ENCODE measurements around the gene SDF4.
A peak's percentile ranks its signal among the peaks of the same experiment; 100 is the strongest.
"Not testable (repeated sequence)": the region's sequence is repeated elsewhere in the genome, so short reads cannot be mapped to it uniquely, and the experiment has no call there.

The SDF4 gene

DNA sequence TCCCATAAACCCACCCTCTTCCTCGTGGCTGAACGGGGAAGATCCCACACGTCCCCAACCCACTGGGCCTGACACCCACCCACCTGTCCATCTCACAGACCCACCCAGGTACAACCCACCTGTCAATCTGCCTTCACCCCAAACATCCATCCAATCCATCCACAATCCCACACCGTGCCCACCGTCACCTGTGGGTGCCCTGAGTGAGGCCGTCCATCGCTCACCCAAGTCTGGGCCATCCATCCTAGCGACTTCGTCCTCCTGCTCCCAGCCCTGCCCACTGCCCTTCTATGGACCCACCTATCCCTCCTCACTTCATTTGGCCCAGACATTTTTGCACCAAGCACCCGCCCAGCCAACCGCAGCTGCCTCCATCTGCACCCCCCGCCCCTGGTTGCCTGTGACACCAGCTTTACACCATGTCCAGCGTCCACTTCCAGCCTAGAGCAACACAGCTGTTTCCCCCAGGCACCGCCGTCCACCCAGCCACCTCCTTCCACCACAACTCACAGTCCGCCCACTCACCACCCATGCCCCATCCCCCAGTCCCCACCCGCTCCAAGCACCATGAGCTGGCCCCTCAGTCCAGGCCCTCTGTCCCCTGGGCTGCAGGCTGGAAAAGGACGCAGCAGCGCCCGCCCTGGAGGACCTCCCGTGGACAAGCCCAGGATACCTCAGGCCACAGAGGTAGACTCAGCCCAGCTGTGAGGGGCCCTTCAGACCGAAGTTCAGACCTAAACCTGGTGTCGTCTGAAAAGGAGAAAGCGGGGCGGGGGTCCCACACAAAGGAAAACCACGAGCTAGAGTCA lies 50.5 kb downstream of the SDF4 start:
- no peak overlapping the region for H3K4me3 Mint-ChIP-seq
- peaks cover 3% of the 10 kb centered on the region for H3K36me3 Mint-ChIP-seq (ENCODE audit: low read depth)
- H3K4me1 Mint-ChIP-seq (ENCODE audit: low read depth), result peaks cover 4% of the 10 kb centered on the region
- no peaks in the 10 kb centered on the region for H3K9me3 Mint-ChIP-seq
- H3K27me3 Mint-ChIP-seq (ENCODE audit: low read depth), result peaks cover 10% of the 10 kb centered on the region
- H3K27ac Mint-ChIP-seq, result no peak overlapping the region

DNA sequence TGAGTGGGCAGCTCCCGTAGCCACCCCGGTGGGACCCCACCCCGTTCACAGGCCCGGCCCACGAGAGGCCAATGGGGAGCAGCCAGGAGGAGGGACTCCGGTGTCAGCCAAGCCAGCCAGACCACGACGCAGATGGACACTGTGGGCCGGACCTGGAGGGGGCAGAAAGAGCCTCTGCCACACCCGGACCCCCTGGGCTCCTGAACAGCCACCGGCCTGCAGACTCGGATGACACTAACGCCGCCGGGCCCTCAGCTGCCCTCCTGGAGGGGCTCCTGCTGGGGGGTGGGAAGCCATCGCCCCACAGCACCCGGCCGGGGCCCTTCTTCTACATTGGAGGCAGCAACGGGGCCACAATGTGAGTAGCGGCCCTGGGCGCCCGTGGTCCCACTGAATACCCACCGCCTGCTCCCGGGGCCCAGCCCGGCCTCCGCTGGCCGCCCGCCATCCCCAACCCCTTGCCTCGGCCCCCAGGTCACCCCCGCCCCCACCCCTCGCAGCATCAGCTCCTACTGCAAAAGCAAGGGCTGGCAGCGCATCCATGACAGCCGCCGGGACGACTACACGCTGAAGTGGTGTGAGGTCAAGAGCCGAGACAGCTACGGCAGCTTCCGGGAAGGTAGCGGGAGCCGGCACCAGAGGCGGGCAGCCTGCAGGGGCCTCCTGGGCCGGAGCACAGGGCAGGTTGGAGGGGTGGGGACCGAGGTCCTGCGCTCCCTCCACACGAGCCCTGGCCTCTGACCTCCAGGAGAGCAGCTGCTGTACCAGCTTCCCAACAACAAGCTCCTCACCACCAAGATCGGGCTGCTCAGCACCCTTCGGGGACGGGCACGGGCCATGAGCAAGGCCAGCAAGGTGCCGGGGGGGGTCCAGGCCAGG lies 51.6 kb downstream of the SDF4 start:
- H3K4me3 Mint-ChIP-seq, result no peak overlapping the region
- peaks cover 9% of the 10 kb centered on the region for H3K27me3 Mint-ChIP-seq (ENCODE audit: low read depth)
- H3K4me1 Mint-ChIP-seq (ENCODE audit: low read depth), result peaks cover 4% of the 10 kb centered on the region
- H3K36me3 Mint-ChIP-seq (ENCODE audit: low read depth), result no peaks in the 10 kb centered on the region
- no peak overlapping the region for H3K27ac Mint-ChIP-seq
- H3K9me3 Mint-ChIP-seq, result no peaks in the 10 kb centered on the region

DNA sequence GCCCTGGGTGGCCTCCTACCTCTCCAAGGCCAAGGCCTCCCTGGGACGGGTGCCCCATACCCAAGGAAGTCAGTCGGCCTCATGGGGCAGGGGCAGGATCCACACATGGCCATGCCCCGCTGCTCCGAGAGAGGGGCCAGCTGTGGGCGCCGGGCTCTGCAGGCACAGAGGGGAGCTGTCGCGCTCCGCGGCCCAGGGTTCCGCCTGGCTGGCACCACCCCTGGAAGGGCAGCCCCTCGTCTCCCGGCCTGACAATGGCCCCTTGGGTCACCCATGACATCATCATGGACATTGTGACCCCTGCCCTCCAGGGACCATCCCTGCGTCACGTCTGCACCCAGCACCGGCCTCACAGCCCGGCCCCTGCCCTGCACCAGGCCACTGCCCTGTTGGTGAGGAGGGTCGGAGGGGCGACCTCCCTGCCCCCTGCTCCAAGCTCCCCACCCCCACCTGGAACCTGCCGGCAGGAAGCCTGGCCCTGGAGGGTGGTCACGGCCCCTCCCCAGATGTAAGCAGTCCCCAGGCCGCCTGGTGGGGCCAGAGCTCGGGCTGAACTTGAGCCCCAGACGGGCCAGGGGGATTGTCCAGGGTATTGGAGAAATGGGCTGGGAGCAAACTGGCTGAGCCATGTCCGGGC lies 52.3 kb downstream of the SDF4 start:
- no peaks in the 10 kb centered on the region for H3K9me3 Mint-ChIP-seq
- no peak overlapping the region for H3K4me3 Mint-ChIP-seq
- peaks cover 9% of the 10 kb centered on the region for H3K27me3 Mint-ChIP-seq (ENCODE audit: low read depth)
- peaks cover 4% of the 10 kb centered on the region for H3K4me1 Mint-ChIP-seq (ENCODE audit: low read depth)
- no peaks in the 10 kb centered on the region for H3K36me3 Mint-ChIP-seq (ENCODE audit: low read depth)
- no peak overlapping the region for H3K27ac Mint-ChIP-seq

GRCh38 chr1:1178794-1179331 lies 52.9 kb downstream of the SDF4 start:
- H3K36me3 Mint-ChIP-seq (ENCODE audit: low read depth), result no peaks in the 10 kb centered on the region
- no peak overlapping the region for H3K4me3 Mint-ChIP-seq
- peaks cover 4% of the 10 kb centered on the region for H3K4me1 Mint-ChIP-seq (ENCODE audit: low read depth)
- H3K27me3 Mint-ChIP-seq (ENCODE audit: low read depth), result peaks cover 9% of the 10 kb centered on the region
- no peak overlapping the region for H3K27ac Mint-ChIP-seq
- no peaks in the 10 kb centered on the region for H3K9me3 Mint-ChIP-seq

GRCh38 chr1:1177452-1178206 lies 54.2 kb downstream of the SDF4 start:
- Mint-ChIP-seq H3K4me3 (no peak overlapping the region), H3K4me1 (ENCODE audit: low read depth) (peaks cover 7% of the 10 kb centered on the region), H3K27me3 (ENCODE audit: low read depth) (peaks cover 9% of the 10 kb centered on the region), H3K9me3 (no peaks in the 10 kb centered on the region), H3K36me3 (ENCODE audit: low read depth) (no peaks in the 10 kb centered on the region), H3K27ac (no peak overlapping the region)

DNA sequence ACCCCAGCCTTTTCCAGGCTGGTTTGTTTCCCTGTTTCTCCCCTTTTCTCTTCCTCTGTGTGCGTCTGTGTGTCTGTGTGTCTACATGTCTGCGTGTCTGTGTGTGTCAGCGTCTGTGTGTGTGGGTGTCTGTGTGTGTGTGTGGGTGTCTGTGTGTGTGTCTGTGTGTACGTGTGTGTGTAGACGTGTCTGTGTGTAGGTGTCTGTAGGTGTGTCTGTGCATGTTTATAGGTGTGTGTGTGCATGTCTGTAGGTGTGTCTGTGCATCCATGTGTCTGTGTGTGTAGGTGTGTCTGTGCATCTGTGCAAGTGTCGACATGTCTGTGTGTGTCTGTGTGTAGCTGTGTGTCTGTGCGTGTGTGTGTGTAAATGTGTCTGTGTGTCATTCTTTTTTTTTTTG lies 54.9 kb downstream of the SDF4 start:
- no peaks in the 10 kb centered on the region for H3K36me3 Mint-ChIP-seq (ENCODE audit: low read depth)
- H3K4me1 Mint-ChIP-seq (ENCODE audit: low read depth), result peaks cover 11% of the 10 kb centered on the region
- H3K4me3 Mint-ChIP-seq, result peak overlapping the region; percentile 2
- peaks cover 9% of the 10 kb centered on the region for H3K27me3 Mint-ChIP-seq (ENCODE audit: low read depth)
- H3K27ac Mint-ChIP-seq, result peak overlapping the region; percentile 7
- H3K9me3 Mint-ChIP-seq, result no peaks in the 10 kb centered on the region

GRCh38 chr1:1176063-1176761 lies 55.6 kb downstream of the SDF4 start:
- peaks cover 12% of the 10 kb centered on the region for H3K4me1 Mint-ChIP-seq (ENCODE audit: low read depth)
- H3K36me3 Mint-ChIP-seq (ENCODE audit: low read depth); H3K27ac Mint-ChIP-seq; H3K9me3 Mint-ChIP-seq; H3K4me3 Mint-ChIP-seq; H3K27me3 Mint-ChIP-seq (ENCODE audit: low read depth): not testable (repeated sequence)

DNA sequence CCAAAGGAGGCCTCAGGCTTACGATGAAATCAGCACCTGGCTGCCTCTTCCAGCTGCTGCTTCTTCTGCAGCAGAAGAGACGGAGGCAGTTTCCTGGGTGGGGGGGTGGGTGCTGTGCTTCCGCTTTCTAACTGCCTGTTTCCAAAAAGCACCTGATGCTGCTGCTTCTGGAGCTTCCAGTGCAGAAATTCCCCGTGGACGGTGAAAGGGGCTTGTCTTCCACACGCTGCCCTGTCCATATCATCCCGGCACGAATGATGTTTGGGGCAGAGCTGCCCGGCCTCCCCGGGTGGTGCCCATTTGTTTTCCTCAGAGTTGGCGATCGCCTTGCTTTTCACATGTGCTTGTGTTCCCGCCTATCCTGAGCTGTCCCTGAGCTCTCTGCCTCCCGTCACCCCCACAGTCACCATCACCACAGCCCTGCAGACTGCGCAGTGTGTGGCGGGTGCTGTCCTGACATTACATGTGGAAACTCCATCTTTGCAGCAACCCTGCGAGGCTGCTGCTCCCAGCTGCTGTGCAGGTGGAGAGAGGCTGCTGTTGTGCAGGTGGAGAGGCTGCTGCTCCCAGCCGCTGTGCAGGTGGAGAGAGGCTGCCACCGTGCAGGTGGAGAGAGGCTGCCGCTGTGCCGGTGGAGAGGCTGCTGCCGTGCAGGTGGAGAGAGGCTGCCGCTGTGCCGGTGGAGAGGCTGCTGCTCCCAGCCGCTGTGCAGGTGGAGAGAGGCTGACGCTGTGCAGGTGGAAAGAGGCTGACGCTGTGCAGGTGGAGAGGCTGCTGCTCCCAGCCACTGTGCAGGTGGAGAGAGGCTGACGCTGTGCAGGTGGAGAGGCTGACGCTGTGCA lies 56.4 kb downstream of the SDF4 start:
- Mint-ChIP-seq H3K27me3 (ENCODE audit: low read depth) (peaks cover 9% of the 10 kb centered on the region), H3K4me3 (no peak overlapping the region), H3K9me3 (no peaks in the 10 kb centered on the region), H3K27ac (no peak overlapping the region), H3K4me1 (ENCODE audit: low read depth) (peaks cover 12% of the 10 kb centered on the region), H3K36me3 (ENCODE audit: low read depth) (no peaks in the 10 kb centered on the region)

DNA sequence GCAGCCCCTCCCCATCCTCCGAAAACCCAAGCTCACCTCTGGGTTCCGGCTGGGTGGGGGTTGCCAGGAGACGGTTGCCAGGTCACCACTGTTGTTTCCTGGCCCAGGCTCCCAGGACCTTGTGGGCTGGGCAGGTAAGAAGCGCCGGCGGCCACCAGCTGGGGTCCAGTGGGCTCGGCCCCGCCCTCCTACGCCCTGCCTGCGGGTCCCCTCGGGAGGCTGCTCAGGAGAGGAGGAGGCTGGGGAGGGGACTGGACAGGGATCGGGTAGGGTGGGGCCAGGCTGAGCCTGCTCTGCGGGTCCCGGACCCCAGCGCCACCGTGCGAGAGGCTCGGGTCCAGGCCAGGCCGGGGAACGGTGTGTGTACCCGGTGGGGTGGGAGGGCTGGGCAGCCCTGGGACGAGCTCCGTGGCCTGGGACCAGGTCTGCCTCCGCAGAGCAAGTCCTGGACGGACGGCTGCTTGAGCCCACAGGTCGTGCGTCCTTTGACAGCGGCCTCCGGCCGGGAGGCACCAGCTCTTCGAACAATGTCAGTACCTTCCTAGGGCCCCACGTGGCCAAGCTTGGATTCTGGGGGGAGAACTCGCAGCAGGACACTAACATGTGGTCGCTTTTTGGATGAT lies 57.9 kb downstream of the SDF4 start, which contains the start of gene TTLL10:
TTLL10 (plus strand) TSS at position 88 of the 623 bp plus-strand sequence. CDS start 5,336 bp downstream, outside the sequence.
- peak within 1 kb of the TSS; percentile 37 for H3K4me3 Mint-ChIP-seq
- peaks cover 16% of the 10 kb centered on the region for H3K4me1 Mint-ChIP-seq (ENCODE audit: low read depth)
- no peaks in the 10 kb centered on the region for H3K9me3 Mint-ChIP-seq
- peaks cover 13% of the 10 kb centered on the region for H3K27me3 Mint-ChIP-seq (ENCODE audit: low read depth)
- no peaks in the 10 kb centered on the region for H3K36me3 Mint-ChIP-seq (ENCODE audit: low read depth)
- H3K27ac Mint-ChIP-seq, result no peak within 1 kb of the TSS

DNA sequence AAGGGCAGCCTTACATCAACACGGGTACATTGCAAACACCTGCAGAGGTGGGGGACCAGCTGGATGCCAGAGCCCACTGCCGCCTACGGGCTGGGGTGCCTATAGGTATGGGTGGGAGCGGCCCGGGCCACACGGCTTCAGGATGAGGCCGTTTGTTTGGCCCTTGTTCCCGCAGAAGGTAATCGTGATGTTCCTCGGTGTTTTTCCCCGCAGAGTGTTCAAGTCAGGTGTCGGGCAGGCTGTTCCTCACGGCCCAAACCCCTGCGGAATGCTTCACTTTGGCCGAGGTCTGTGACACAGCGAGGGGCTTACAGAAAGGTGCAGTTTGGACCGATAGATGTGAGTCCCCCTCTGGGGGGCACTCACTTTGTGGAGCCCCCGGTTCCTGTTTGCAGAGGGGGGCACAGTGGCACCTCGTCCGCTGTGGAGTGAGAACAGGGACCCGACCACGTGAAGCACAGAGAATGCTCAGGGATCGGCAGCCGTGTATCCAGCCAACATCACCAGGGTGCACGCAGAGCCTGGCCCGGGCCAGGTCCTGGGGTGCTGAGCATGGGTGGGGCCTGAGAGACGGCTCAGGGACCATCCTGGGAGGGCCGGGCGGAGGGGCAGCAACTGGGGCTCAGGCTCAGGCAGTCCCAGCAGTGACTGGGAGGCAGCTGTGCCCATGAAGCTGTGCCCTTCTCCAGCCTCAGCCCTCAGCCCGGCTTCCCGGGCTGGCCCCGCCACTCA lies 58.6 kb downstream of the SDF4 start:
- H3K9me3 Mint-ChIP-seq, result no peaks in the 10 kb centered on the region
- peaks cover 13% of the 10 kb centered on the region for H3K27me3 Mint-ChIP-seq (ENCODE audit: low read depth)
- no peaks in the 10 kb centered on the region for H3K36me3 Mint-ChIP-seq (ENCODE audit: low read depth)
- peaks cover 16% of the 10 kb centered on the region for H3K4me1 Mint-ChIP-seq (ENCODE audit: low read depth)
- no peak overlapping the region for H3K27ac Mint-ChIP-seq
- peak overlapping the region; percentile 37 for H3K4me3 Mint-ChIP-seq

- Mint-ChIP-seq H3K27ac (peak overlapping the region; percentile 6), H3K4me1 (ENCODE audit: low read depth) (peaks cover 13% of the 10 kb centered on the region), H3K36me3 (ENCODE audit: low read depth) (no peaks in the 10 kb centered on the region), H3K4me3 (peak overlapping the region; percentile 14), H3K9me3 (no peaks in the 10 kb centered on the region), H3K27me3 (ENCODE audit: low read depth) (peaks cover 10% of the 10 kb centered on the region)
These were observed 60.1 kb downstream of the SDF4 start for GRCh38 chr1:1171546-1172340.

All from T-helper 1 cell treated with Interleukin-12 subunit alpha and Interleukin-12 subunit beta and Interleukin-4 antibody, amounts not matched to agents 30 μg/mL and 1 μg/mL, for 36 hours (primary cell).